ENCODE measurements around the gene NFATC3.

NFATC3 gene

DNA sequence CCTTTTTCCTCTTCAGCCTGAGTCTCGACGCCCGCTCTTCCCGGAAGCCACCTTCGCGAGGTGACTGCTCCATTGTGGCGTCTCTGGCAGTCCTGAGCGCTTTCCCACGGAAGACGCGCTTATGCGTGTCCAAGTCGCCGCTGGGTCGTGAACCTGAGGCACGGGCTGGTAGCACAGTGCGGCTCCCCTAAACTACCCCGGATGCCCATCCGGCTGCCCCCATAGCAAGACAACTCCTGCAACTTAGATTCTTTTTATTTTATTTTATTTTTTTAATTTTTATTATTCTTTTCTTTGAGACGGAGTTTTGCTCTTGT is 152.8 kb downstream of the NFATC3 start:
- peak overlapping the region; percentile 52 to 53 for H3K4me3 ChIP-seq (replicated peaks in 1 of 2; ENCODE audit: low read depth in 2 of 2, low read length in 2 of 2)
- DNase-seq (ENCODE audit: low read depth in 2 of 2): no peak
- TF ChIP-seq, protein P1, sequence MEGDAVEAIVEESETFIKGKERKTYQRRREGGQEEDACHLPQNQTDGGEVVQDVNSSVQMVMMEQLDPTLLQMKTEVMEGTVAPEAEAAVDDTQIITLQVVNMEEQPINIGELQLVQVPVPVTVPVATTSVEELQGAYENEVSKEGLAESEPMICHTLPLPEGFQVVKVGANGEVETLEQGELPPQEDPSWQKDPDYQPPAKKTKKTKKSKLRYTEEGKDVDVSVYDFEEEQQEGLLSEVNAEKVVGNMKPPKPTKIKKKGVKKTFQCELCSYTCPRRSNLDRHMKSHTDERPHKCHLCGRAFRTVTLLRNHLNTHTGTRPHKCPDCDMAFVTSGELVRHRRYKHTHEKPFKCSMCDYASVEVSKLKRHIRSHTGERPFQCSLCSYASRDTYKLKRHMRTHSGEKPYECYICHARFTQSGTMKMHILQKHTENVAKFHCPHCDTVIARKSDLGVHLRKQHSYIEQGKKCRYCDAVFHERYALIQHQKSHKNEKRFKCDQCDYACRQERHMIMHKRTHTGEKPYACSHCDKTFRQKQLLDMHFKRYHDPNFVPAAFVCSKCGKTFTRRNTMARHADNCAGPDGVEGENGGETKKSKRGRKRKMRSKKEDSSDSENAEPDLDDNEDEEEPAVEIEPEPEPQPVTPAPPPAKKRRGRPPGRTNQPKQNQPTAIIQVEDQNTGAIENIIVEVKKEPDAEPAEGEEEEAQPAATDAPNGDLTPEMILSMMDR (IDR thresholded peaks at IDR 0.05; ENCODE audit: low read depth, low read length): no peak

DNA sequence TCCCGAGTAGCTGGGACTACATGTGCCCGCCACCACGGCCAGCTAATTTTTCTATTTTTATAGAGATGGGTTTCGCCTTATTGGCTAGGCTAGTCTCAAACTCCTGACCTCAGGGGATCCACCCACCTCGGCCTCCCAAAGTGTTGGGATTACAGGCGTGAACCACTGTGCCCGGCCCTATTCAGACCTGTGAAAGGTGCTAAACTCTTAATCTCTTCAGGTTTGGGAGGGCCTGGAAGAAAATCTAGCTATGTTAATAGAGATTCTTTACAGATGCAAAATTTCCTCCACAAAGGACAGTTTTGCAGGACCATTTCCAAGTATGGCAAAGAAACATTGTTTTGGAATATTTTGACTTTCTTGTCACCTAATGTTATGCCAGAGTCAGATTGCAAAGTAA is 156.9 kb downstream of the NFATC3 start:
- DNase-seq (ENCODE audit: low read depth in 2 of 2): no peak
- TF ChIP-seq, protein P1 (IDR thresholded peaks at IDR 0.05; ENCODE audit: low read depth, low read length): no peak
- H3K4me3 ChIP-seq (replicated peaks in 1 of 2; ENCODE audit: low read depth in 2 of 2, low read length in 2 of 2): no peak overlapping the region

DNA sequence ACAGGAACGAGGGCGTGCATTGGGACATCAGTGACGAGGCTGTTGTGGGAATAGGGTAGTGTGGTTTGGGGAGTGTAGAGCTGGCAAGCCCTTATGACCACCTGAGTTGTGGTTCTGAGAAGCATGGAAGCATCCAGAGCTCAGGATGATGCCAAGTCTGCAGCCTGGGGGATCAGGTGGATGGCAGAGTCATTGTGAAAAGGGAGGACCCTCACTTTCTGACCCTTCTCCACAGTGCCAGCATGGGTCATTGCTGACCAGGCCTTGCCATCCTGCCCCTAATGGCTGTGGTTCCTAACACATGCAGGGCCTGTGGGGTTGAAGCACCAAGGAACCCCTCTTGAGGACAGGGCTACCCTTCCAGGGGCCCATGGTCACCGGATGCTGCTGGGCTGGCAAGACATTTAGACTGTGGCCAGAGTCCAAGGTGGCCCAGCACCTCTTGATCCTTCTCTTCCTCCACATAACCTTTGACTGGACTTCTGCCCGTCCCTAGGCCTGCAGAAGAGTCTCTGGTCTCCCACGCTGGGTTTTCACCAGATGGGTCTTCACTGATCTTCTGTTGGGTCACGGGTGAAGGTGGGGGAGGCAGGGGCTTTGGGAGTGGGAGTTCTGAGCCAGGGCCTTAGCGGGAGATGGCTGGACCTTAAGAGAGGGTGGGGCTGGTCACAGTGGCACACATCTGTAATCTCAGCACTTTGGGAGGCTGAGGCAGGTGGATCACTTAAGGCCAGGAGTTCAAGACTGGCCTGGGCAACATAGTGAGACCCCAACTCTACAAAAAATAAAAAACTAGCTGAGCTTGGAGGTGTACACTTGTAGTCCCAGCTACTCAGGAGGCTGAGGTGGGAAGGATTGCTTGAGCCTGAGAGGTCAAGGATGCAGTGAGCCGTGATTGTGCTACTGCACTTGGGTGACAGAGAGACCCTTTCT is 158.0 kb downstream of the NFATC3 start:
- DNase-seq (ENCODE audit: low read depth in 2 of 2): no peak
- TF ChIP-seq, protein P1 (IDR thresholded peaks at IDR 0.05; ENCODE audit: low read depth, low read length): no peak
- no peak overlapping the region for H3K4me3 ChIP-seq (replicated peaks in 1 of 2; ENCODE audit: low read depth in 2 of 2, low read length in 2 of 2)

DNA sequence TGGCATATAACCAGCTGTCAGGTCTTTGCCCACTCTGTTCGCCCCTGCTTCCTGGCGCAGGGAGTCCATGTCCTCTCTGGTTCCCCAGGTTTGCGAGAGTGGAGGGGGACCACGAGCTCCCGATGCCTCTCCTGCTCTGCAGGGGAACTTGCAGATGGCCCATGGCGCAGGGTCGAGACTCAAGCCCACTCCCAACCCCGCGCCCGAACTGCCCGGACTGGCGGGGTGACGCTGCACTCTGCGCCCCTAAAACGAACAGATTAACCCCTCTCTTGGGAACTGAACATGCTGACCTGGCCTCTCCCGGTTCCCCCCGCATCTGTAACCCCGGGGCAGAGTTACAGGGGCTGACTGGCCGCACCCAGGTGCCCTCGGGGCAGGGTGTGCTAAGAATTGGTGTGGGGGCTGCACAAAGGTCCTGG is 159.3 kb downstream of the NFATC3 start:
- peak overlapping the region; percentile 98 for H3K4me3 ChIP-seq (replicated peaks in 1 of 2; ENCODE audit: low read depth in 2 of 2, low read length in 2 of 2)
- TF ChIP-seq, protein P1 (IDR thresholded peaks at IDR 0.05; ENCODE audit: low read depth, low read length): no peak
- no peak for DNase-seq (ENCODE audit: low read depth in 2 of 2)

DNA sequence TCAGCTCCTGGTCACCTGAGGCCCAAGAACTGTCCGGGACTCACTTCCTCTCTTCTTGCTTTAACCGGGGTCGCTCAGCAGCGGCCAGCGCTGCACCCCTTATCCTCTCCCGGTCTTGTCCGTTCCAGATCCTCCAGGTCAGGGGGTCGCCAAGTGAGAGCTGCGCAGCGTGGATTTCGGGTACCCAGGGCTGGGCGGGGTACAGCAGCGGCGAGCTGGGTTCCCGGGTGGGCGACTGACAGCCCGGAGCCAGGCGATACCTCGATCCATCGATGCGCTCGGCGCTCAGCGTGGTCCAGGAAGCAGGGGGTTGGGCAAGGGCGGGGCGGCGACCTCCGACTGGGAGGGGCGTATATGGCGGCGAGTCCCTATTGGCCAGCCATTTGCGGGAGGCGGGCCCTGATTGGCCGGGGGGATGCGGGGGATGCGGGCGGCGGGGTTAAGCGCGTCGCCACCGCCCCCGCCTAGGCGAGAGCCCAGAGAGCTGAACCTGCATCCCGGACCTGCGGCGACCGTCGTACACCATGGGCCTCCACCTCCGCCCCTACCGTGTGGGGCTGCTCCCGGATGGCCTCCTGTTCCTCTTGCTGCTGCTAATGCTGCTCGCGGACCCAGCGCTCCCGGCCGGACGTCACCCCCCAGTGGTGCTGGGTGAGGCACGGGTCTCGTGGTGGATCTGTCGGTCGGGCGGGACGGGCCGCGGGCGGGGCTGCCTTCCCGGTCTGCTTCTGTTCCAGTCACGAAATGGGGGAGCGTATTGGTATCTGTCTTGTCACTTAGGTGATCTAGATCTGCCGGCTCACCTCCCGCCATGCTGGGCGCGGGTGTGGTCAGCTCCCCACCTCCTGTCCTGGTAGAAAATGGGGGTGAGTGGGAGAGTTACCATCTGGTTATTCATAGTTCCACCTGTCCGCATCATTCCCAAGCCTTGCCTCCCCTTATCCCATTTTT is 160.0 kb downstream of the NFATC3 start, which contains the start of gene PLA2G15:
PLA2G15 (plus strand) TSS at position 471 of the 951 bp plus-strand sequence; CDS start at position 525, 54 bp downstream.
- DNase-seq (ENCODE audit: low read depth in 2 of 2): peak; percentile 96 to 98
- H3K4me3 ChIP-seq (replicated peaks in 1 of 2; ENCODE audit: low read depth in 2 of 2, low read length in 2 of 2): peak within 1 kb of the TSS; percentile 98

DNA sequence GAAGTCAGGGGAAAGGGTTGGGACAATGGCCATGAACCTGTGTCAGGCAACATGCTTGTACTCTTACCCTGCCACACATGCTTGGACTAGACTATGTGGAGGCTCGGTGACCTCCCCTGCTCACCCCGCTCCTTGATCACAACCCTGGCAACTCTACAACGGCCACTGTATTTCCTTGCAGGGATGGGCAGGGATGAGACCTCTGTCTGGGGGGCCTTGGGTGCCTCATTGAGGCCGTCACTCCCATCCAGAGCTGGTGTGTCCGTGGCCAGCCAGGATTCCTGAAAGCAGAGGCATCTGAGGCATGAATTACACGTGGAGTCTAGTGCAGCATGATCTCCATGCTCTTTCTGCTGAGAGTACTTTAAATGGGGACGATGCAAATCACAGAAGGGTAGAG is 161.0 kb downstream of the NFATC3 start:
- DNase-seq (ENCODE audit: low read depth in 2 of 2): no peak
- H3K4me3 ChIP-seq (replicated peaks in 1 of 2; ENCODE audit: low read depth in 2 of 2, low read length in 2 of 2): peak overlapping the region; percentile 98
- TF ChIP-seq, protein P1 (IDR thresholded peaks at IDR 0.05; ENCODE audit: low read depth, low read length): no peak

More for the DNA sequence above, 160.0 kb downstream of the NFATC3 start, which contains the start of gene PLA2G15:
- TF ChIP-seq, protein P1 (IDR thresholded peaks at IDR 0.05; ENCODE audit: low read depth, low read length): no peak
